H7 (cell line): ENCODE results near the gene P2RY11. TPM values are rescaled to one million over a fixed set of nuclear protein-coding genes. Genes with fewer than 3 reads are reported as not detected.

Experiments used
- DNase-seq: peaks from one replicate; pipeline ENCODE4 v3.0.0; 2012
- H3K27me3 ChIP-seq: 2 replicates; pipeline ENCODE4 v1.6.0; 2011; ENCODE audit warnings: mild to moderate bottlenecking, low read length; ENCODE audit not compliant: control insufficient read depth, insufficient read depth
- H3K36me3 ChIP-seq: replicated peaks from 2 replicates; pipeline ENCODE4 v1.5.1; 2011; ENCODE audit warnings: low read length; ENCODE audit not compliant: control insufficient read depth, insufficient read depth
- H3K4me3 ChIP-seq: 2 replicates; pipeline ENCODE4 v1.5.1; 2011; ENCODE audit warnings: low read depth, mild to moderate bottlenecking, control low read depth, low read length, moderate library complexity; ENCODE audit not compliant: insufficient read depth
- total RNA-seq: library from RNA; depleted of rRNA; stranded (reverse); fragments of >200 nt; shearing (Covaris generic); gene quantifications from 2 replicates; pipeline ENCODE4 v1.2.3, GENCODE V29; 2014

Gene P2RY11
- total RNA-seq, 1 experiment from 2014 or later: 0.87 TPM

- peaks cover 59% of the 10 kb centered on the region for H3K36me3 ChIP-seq
- DNase-seq: no peak
- no peaks in the 10 kb centered on the region for H3K27me3 ChIP-seq
- no peak overlapping the region for H3K4me3 ChIP-seq
Observed at GRCh38 chr19:10136936-10137335, 25.4 kb downstream of the P2RY11 start.

DNA sequence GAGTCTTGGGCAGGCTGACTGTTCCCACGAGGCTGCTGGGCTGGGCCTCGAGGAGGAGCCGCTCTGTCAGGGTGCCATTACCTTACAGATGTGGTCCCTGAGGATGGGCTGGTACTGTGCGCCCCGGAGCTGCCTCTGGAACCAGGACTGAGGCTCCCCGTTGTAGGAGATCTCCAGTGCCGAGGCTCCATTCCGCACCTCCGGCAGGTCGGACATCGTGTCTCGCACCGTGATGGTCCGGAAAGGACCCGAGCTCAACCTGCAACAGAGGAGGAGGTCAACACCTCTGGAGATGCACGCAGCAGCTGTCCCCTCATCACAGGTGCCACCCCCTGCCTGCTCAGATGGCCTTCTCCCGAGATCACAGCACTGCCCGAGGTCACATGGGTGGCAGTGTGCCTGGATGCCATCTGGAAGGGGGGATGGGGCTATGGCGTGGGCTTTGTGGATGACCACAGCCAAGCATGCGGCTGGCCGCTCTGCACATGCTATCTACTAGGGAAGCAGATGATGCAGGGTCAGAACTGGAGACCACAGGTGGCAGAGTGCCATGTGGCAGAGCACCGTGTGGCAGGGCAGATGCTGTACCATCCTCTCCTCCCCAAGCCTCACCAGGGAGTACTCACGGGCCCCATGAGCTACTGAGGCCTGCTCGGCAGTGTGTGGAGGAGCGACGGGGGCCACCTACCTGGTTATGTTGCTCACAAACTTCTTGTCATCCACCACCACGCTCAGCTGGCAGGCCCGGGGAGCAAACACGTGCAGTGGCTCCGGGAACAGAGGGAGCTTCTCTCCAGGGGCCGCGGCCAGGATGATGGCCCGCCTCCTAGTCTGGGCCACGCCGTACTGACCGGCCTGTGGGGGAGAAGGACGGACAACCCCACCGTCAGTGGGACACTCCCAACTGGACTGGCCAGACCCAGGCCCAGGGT is 26.5 kb downstream of the P2RY11 start:
- peak; percentile 36 for DNase-seq
- Histone ChIP-seq H3K27me3 (no peaks in the 10 kb centered on the region), H3K4me3 (no peak overlapping the region), H3K36me3 (peaks cover 68% of the 10 kb centered on the region)

- Histone ChIP-seq H3K4me3 (no peak overlapping the region), H3K27me3 (no peaks in the 10 kb centered on the region), H3K36me3 (peaks cover 65% of the 10 kb centered on the region)
- DNase-seq: peak; percentile 28
Observed at GRCh38 chr19:10138879-10139795, 27.6 kb downstream of the P2RY11 start.

DNA sequence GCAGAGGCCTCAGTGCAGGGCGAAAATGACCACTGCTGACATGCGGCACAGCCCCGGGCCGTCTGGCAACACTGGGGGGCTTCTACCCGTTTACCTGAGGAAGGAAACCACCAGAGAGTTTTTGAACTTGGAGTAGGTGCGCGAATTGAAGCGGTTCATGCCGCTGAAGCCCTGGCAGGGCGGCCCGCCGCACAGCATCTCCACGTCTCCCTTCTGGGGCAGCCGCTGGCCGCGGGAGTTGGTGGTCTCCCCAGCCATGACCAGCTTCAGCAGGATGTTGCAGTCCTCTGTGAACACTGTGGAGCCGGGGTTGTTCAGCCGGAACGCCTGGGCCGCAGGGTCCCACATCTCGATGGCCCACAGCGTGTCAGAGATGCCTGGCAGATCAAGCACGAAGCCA is 28.5 kb downstream of the P2RY11 start:
- Histone ChIP-seq H3K36me3 (peaks cover 73% of the 10 kb centered on the region), H3K4me3 (no peak overlapping the region)
- peak; percentile 30 for DNase-seq

DNA sequence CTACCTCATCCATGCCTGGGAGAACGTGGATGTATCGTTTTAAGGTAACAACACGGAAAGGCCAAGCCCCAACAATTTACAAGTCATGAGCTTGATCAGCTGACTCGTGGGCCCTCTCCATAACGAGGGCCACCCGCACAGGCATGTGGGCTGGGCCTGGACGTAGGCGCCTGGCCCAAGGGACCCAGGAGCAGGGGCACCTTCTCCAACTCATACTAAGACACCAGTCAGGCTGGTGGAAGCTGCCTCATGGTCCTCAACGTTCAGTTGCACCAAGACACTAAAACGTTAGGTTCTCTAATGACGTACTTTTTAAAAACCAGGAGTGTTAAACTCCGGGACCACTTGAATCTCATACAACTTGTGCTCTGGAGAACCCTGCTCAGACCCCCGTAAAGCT is 30.0 kb downstream of the P2RY11 start:
- peak; percentile 34 for DNase-seq
- H3K4me3 ChIP-seq: no peak overlapping the region
- H3K36me3 ChIP-seq: peaks cover 74% of the 10 kb centered on the region
- no peaks in the 10 kb centered on the region for H3K27me3 ChIP-seq

More for the DNA sequence above, 28.5 kb downstream of the P2RY11 start:
- no peaks in the 10 kb centered on the region for H3K27me3 ChIP-seq

DNA sequence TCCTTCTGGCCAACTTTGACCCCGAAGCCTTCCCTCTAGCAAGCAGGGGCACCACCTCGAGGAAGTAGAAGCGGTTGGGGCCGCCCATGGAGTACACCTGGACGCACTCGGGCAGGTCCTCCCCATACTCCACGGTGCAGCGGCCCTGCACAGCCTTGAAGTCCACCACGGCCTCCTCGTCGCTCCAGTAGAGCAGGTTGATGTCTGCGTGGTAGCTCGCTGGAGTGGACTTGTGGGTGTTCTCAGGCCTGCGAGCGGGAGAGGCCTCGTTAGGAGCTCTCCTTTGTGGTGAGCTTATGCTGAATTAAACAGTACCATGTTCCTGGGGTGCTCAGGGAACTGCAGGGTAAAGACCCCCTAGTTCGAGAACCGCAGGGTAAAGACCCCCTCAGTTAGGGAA is 30.5 kb downstream of the P2RY11 start:
- H3K36me3 ChIP-seq: peaks cover 74% of the 10 kb centered on the region
- H3K4me3 ChIP-seq: no peak overlapping the region
- DNase-seq: no peak

DNA sequence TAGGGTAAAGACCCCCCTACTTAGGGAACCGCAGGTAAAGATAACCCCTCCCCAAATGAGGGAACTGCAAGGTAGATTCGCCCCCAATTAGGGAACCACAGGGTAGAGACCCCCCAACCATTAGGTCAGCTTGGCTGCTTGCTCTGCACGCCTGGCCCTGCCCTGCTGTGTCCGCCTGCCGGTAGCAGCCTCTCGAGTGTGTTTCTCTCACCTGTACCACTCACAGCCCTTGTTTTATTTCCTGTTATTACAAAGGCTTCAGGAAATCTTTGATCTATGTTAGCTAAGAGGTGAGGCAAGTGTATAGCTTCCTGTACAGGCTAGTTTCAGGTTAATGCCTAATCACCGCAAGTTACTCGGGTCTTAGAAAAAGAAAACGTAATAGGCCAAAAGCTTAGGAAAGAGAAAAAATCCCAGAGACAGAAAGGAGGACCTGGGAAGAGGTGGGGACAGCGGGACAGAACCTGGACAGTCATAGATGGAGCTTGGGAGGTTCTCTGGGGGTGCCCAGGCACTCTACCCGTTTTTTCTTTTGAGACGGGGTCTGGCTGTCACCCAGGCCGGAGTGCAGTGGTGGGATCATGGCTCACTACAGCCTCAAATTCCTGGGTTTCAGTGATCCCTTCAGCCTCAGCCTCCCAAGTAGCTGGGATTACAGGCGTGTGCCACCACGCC is 31.3 kb downstream of the P2RY11 start:
- Histone ChIP-seq H3K27me3 (no peaks in the 10 kb centered on the region), H3K4me3 (no peak overlapping the region), H3K36me3 (peaks cover 67% of the 10 kb centered on the region)
- DNase-seq: no peak

More for the DNA sequence above, 30.5 kb downstream of the P2RY11 start:
- no peaks in the 10 kb centered on the region for H3K27me3 ChIP-seq

DNA sequence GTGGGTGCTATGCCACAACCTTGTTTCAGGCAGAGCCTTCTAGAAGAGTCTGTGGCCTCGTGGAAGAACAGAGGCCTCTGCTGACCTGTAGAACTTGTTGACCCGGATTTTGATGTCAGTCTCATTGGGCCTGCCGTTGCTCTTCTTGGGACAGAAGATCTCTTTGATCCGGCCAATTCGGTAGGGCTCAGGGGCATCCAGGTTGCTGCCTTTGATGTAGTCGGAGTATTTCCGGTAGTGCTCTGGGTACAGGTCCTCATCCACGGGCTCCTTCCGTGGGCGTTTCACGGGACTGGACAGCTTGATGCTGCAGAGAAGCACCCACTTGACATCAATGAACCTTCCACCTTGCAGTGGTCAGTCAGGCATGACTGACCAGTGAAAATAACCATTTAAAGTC is 32.2 kb downstream of the P2RY11 start:
- H3K4me3 ChIP-seq: no peak overlapping the region
- no peak for DNase-seq
- H3K36me3 ChIP-seq: peaks cover 64% of the 10 kb centered on the region
- H3K27me3 ChIP-seq: no peaks in the 10 kb centered on the region

DNA sequence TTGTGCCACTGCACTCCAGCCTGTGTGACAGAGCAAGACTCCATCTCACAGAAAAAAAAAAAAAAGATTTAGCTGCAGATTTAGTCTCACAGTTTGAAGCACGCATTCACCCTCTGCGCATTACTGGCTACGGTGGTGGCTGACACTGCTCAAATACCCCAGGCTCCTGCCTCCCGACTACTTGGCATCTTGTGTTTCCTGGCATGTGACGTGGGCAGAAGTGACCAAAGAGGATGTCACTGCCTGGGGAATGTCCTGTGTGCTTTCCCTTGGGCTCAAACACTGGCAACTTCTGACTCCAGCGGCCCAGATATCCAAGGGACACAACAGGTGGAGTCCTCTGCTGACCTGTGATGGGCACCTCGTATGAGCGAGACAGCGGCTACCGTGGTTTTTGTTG is 32.9 kb downstream of the P2RY11 start:
- peaks cover 60% of the 10 kb centered on the region for H3K36me3 ChIP-seq
- no peak overlapping the region for H3K4me3 ChIP-seq
- no peaks in the 10 kb centered on the region for H3K27me3 ChIP-seq
- DNase-seq: peak; percentile 16

- Histone ChIP-seq H3K36me3 (peaks cover 60% of the 10 kb centered on the region), H3K27me3 (no peaks in the 10 kb centered on the region), H3K4me3 (no peak overlapping the region)
- DNase-seq: no peak
Observed at GRCh38 chr19:10145031-10145430, 33.5 kb downstream of the P2RY11 start.

DNA sequence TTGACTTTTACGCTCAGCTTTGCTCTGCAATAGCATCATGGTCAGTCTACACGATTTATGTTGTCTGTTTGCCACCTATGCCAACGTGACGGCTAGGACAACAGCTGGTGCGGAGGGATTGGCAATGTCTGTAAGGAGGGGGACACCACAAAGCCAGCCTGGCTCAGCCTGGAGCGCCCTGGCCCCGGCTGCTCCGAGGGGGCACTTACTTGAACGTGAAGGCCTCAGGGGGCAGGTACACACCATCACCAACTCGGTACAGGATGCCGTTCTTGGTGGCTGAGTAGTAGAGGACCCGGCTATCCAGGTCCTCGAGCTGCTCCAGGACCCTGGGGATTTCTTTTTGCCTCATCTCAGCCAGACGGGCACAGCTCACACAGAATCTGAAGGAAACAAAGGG is 34.6 kb downstream of the P2RY11 start:
- H3K27me3 ChIP-seq: no peaks in the 10 kb centered on the region
- H3K4me3 ChIP-seq: no peak overlapping the region
- DNase-seq: peak; percentile 22
- peaks cover 66% of the 10 kb centered on the region for H3K36me3 ChIP-seq

- H3K27me3 ChIP-seq: no peaks in the 10 kb centered on the region
- peaks cover 68% of the 10 kb centered on the region for H3K36me3 ChIP-seq
- peak; percentile 18 for DNase-seq
- H3K4me3 ChIP-seq: no peak overlapping the region
Observed at GRCh38 chr19:10149427-10149826, 37.9 kb downstream of the P2RY11 start.

DNA sequence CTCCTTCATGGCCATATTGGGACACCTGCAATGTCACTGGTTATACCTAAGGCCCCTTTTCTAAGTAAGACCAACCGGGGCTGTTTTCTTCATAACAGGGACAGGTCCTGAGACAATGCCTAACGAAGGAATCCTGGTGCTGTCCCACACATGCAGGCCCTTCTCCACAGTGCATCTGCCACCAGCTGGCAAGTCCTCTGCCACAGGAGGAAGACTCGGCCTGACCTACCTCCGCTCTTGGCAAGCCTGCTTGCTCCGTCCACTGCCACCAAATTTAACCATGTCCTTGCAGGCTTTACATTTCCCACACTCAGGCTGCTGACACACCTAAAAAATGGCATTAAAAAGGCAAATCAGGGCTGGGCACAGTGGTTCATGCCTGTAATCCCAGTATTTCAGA is 40.0 kb downstream of the P2RY11 start:
- DNase-seq: peak; percentile 16
- no peaks in the 10 kb centered on the region for H3K27me3 ChIP-seq
- H3K36me3 ChIP-seq: peaks cover 68% of the 10 kb centered on the region
- H3K4me3 ChIP-seq: no peak overlapping the region

DNA sequence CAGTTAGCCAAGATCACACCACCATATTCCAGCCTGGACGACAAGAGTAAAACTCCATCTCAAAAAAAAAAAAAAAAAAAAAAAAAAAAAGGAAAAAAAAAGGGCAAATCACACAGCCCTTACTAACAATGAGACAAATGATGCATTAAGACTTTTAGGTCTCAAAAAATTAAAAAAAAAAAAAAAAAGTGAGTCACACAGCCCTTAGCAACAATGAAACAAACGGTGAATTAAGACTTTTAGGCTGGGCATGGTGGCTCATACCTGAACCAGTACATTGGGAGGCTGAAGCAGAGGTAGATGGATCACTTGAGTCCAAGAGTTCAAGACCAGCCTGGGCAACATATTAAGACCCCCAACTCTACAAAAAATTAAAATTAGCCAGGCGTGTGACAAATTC is 40.6 kb downstream of the P2RY11 start:
- no peaks in the 10 kb centered on the region for H3K27me3 ChIP-seq
- H3K4me3 ChIP-seq: no peak overlapping the region
- DNase-seq: no peak
- peaks cover 68% of the 10 kb centered on the region for H3K36me3 ChIP-seq
